ENCODE data around the gene MRAP2.

- TF ChIP-seq POLR2AphosphoS5 (IDR thresholded peaks at IDR 0.05): no peak
- TF ChIP-seq, protein P1, sequence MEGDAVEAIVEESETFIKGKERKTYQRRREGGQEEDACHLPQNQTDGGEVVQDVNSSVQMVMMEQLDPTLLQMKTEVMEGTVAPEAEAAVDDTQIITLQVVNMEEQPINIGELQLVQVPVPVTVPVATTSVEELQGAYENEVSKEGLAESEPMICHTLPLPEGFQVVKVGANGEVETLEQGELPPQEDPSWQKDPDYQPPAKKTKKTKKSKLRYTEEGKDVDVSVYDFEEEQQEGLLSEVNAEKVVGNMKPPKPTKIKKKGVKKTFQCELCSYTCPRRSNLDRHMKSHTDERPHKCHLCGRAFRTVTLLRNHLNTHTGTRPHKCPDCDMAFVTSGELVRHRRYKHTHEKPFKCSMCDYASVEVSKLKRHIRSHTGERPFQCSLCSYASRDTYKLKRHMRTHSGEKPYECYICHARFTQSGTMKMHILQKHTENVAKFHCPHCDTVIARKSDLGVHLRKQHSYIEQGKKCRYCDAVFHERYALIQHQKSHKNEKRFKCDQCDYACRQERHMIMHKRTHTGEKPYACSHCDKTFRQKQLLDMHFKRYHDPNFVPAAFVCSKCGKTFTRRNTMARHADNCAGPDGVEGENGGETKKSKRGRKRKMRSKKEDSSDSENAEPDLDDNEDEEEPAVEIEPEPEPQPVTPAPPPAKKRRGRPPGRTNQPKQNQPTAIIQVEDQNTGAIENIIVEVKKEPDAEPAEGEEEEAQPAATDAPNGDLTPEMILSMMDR (IDR thresholded peaks at IDR 0.05): no peak
- no peak for TF ChIP-seq POLR2A (IDR thresholded peaks at IDR 0.05)
These were observed 89.6 kb downstream of the MRAP2 start for GRCh38 chr6:84123186-84123585.
